Stimulated activated CD8-positive, alpha-beta memory T cell treated with anti-CD3 and anti-CD28 coated beads, Interleukin-7, amount 100 ng/mL, for 48 hours (primary cell): ENCODE measurements around the gene C16orf96.

Source experiments
- DNase-seq, 2 donors: peaks; one replicate each; pipeline ENCODE4 v3.0.0-alpha.2; 2020; ENCODE audit warnings: low read depth in 1 of 2; ENCODE audit errors: extremely low read depth in 1 of 2

Gene C16orf96

DNA sequence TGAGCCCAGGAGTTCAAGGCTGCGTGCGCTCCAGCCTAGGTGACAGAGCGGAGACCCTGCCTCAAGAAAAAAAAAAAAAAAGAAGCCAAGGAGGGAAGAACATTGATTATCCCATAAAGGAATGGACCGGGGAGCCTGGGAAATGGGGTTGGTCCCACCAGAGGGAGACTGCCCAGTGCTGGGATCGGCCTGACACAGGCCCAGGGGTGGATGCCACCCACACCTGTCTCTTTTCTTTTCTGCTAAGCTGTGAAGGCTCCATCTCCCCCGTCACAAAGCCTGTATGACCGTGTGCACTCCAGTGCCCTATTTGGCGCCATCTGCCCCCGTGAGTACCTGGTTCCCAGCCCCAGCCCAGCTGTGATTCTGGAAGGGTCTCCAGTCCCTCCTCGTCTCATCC, 42.9 kb downstream of the C16orf96 start:
- DNase-seq: no peak

DNA sequence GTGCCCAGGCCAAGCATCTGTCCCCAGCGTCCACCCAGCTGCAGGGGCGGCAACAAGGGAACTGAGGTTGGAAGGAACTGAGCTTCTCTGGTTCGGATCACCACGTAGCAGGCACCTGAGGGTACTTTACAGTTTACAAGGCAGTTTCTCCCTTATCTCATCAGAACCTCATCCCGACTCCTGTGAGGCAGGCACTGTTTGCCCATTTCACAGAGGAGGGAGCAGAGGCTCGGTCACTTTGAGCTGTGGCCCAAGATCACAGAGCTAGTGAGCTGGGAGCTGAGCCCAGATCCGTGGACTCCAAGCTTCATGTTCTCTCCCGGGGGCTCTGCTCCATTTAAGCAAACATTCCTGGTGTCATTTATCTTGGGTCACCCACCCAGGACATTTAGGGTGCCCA, 43.4 kb downstream of the C16orf96 start:
- DNase-seq: no peak

DNA sequence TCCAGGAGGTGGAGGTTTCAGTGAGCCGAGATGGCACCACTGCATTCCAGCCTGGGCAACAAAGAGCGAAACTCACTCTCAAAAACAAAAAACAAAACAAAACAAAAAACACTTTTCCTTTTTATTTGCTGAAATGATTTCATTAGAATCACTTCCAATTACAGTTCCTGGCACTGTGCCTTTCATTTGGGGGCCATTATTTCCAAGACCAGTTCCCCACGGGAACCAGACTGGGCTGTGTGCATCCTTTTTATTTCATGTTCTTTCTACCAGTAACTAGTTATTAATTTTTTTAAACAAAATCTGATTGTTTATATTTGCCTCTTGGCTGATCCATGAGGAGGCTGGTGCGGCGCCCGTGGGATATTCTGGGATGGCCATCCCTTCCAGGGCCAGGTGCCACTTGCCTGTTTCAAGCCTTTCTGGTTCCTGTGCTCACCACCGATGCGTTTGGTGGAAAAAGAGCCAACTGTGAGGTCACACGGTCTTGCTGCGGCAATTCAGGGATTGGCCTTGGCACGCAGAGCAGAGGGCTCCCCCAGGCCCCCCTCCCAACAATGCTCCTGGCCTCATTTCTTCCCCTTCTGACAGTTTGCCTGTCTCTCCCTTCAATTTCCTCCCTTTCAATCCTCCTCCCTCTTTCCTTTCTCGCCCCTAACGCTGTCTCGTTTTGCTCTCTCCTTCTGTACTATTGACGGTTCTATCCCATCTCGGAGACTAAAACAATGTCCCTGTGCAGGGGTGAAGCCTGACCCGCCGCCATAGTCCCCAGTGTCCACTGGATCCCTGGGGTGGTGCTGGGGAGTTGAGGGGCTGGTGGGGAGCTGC, 45.1 kb downstream of the C16orf96 start:
- DNase-seq: no peak

DNA sequence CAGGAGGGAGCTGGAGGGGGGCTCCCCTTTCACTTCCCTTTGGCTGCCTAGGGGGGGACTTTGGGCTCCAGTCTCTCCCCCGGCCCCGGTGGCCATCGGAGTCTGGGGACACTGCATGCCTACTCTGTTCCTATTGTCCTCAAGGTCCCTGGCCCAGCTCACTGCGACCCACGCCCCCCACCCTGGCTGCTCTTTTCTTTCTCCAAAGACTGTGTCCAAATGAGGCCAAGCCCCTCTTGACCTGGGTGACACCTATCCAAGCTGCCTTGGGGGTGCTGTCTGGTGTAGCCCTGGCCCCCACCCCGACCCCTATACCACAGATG, 45.7 kb downstream of the C16orf96 start:
- no peak for DNase-seq

DNA sequence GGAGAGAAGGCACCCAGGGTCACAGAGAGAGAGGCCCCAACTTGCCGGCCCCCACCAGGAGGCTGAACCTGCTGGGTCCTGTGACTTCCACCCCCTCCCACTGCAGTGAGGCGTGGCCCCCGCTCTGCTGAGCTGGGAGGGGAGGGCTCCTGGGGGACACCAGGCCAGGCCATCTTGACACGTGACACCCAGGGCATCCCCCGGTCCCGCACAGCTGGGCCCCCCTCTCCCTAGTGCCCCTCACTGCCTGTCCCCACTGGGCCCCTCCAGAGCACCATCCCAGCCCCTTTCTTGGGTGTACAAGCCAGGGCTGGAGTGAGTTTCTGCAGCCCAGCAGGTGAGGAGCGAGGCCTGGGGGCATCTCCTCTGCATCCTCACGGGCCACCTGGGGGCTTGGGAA, 46.2 kb downstream of the C16orf96 start:
- DNase-seq: no peak

DNA sequence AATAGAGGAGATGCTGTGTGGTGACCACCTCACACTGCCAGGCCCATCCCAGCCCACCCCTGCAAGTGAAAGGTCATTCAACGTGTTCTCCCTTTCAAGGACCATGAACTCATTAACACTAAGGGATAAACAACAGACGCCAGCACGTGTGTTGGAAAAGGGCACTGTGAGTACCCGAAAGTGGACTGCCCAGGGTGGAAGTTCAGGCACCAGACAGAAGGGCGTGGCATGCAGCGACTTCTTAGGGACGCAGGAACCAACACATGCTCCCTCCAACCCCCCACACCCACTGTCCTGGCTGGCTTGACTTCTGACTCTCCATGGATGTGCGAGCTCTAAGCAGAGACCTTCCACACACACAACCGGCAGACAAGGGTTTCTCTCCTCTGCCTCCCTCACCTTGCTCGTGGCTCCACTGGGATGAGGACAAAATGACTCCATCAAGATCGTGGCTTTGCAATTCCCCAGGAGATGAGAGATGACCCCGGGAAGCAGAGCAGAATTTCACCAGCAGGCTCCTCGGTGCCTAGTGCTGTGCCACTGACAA, 47.6 kb downstream of the C16orf96 start:
- no peak for DNase-seq

DNA sequence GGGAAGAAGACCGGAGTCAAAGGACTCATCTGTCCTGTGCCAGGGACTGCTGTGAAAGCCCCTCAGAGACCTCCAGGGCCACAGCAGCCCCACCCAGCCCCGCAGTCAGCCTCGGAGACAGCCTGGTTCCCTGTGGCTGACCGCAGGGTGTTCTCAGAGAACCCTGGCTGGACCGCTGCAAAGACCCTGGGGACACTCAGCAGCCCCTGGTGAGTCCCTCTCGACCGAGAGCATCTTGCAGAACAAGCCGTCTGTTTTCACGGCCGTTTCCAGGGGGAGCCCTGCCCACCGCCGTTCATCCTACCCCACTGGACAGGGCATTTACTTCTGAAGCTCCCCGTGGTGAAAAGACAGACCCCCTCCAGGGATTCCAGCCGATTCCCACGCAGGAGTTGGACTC, 48.3 kb downstream of the C16orf96 start:
- no peak for DNase-seq

DNA sequence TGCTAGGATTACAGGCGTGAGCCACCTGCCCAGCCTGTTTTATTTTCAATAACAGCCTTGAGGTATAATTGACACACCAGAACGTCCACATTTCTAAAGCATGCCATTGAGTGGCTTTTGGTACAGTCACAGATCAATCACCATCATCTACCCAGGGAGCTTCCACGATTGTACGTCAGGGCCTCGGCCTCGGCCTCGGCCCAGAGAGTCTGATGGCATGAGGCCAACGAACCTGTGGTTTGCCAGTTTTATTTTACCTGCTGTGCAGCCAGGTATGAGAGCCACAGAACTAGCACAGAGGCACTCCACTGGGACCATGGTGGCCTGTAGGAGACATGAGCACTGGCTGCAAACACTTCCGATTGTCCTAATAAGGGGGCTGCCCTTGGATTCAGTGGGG, 50.2 kb downstream of the C16orf96 start:
- DNase-seq: no peak

DNA sequence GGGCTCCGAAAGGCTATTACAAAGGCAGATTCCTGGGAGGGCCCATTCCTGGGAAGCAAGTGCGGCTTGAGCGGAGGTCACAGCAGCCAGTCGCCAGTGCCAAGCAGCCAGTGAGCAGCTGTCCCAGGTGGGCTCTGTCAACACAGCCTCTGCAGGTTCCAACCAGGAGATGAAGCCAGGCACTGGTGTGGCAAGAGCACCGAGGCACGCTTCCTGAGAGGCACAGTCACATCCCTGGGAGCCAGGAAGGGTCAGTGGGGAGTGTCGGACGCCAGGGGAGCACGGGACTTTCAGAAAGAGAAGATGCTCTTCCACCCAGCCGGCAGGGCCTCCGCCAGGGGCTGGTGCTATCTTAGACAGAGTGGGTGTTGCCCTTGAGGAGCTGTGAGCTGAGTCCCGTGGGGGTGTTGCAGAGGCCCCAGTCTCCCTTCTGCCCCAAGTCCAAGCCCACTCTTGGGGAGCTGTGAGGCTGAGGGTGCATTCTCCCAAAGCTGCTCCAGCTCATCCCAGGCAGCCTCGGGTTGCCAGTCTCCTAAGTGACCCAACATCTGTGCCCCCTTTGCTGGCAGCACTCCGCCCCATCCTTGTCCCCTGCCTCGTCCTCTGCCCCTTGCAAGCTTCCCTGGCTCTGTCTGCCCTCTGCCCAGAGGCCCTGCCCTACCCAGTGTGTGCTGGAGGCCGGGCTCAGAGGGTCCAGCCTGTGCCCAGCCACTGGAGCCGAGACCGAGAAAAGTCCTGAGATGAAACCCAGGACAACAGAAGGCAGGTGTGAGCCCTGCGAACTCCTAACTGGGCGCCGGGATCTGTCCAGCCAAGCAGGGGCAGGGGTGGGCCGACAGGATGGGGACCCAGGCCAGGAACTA, 51.9 kb downstream of the C16orf96 start:
- DNase-seq: no peak

DNA sequence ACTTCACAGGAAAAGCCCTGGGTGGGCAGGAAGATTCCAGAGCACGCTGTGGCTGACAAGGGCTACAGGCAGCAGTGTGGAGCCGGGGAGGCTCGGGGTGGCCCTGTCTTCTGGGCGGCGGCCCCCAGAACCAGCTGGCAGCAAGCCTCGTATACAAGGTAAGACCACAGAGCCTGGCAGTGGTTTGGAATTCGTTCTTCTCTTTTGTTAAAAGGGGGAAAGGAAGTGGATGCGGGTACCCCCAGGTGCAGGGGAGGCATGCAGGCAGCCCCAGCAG, 52.5 kb downstream of the C16orf96 start:
- no peak for DNase-seq

DNA sequence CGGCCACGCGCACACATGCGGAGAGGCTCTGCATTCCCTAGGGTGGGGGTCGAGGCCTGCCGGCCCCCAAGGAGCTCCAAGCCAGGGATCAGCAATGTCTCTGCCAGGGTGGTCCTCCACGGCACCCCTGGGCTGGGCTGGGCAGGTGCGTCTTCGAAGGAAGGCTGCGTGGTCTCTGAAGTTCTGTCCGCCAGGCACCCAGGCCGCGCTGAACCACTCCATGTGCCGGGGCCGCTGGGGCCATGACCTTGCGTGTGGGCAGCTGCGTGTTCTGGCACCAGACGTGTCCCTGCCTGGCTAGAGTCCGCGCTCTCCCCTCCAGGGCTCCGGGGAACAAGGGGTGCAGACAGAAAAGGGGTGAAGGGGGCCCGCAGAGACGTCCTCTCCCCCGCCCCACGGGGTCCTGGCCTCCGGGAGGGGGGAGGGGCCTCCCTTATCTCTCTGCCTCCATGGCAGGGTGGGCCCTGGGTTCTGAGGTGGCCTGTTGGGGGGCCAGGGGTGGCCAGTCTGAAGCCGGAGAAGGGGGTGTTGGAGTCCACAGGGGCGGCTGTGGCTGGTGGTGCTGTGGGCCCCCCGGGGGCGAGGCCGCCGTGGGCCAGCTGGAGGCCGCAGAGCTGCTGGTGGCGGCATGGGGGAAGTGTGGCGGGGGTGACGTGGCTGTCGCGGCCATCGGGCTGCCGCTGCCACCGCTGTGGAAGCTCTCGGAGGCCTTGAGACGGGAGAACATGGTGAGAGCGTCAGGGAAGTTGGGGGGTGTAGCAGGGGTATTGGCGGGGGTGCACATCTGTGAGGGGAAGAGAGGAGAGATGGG, 53.3 kb downstream of the C16orf96 start:
- no peak for DNase-seq

DNA sequence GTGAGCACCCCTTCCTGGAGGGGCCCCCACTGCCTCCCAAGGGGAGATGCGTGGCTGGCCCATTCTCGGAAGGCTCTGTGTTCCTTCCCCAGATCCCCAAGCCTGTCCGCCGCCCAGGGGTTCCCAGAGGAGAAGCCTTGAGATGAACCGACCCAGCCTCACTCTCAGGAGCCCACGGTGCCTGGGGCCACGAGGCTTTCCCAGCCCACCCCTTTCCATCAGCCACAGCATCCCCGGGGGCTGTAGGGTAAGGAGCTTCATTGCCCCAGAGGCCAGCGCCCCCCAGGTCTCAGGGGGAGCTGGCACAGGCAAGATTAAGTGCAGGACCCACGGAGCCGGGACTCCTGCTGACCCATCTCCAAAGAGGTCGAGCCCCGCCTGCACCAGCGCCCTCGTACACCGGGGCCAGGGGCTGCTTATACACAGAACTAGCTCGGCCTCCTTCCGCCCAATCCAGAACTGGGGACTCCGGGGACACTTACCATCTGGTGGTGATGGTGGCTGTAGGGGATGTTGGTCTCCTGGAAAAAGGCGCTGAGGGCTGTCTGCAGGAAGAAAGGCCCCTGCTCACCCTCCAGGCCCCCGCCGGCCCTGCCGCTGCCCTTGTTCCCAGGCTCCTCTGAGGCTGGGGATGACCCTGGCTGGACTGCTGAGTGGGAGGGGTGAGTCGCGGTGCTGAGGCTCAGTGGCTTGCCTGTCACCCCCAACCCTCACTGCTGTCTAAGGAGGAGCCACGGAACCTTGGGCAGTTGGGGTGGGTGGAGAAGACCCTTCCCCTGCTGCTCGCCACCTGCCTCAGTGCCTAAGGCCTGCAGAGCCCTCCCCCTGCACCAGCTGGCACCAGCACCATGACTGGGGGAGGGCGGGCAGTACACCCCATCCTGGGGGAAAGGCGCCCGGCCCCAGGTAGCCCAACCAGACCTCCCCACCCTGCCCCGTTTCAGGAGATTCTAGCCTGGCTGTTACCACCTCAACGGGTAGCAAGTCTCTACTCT, 54.2 kb downstream of the C16orf96 start:
- DNase-seq: no peak

DNA sequence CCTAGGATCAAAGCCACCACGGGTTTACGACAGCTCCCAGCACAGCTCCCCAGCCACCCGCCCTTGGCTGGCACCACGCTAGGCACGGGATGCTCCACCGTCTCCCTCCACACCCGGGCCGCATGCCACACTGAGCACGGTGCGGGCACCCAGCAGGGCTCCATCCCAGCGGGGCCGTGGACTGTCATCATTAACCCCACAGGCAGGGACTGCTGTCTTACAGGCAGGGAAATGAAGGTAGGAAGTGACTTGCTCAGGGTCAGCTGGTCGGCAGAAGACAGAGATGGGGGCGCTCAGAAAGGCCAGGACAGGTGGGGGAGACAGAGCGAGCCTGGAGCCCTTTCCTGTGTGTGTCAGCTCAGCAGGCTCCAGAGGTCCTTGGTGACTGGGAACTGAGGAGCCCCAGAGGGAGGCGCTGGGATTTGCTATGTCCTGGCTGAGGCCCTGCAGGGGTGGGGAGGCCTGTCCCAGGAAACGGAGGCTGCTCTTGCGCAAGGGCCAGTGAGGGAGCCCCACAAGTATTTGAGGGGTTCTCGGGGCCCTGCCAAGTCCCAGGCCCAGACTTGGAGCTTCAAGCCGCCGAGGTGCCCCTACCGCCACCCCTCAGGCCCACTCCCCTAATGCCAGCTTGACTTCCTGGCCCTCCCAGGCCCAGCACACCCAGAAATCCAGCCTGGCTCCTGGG, 55.3 kb downstream of the C16orf96 start:
- DNase-seq: no peak

DNA sequence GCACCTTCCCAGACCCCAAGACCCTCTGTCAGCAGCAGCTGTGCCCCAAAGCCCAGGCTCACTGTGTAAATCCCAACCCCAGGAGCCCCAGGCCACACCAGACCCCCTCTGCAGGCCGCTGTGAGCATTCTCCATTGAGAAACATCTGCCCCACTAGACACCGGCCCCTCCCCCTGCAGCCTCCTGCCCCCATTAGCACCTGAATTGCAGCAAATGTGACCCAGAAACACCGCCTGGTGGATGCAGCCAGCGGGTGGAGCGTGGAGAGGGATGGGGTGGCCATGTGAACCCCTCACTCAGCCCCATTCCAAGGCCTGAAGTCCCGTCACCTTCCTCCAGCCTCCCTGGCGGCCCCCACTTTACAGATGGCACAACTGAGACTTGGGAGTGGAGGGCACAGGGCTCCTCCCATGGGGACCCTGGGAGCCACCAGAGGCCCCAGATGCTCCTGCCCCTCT, 56.4 kb downstream of the C16orf96 start:
- DNase-seq: no peak

DNA sequence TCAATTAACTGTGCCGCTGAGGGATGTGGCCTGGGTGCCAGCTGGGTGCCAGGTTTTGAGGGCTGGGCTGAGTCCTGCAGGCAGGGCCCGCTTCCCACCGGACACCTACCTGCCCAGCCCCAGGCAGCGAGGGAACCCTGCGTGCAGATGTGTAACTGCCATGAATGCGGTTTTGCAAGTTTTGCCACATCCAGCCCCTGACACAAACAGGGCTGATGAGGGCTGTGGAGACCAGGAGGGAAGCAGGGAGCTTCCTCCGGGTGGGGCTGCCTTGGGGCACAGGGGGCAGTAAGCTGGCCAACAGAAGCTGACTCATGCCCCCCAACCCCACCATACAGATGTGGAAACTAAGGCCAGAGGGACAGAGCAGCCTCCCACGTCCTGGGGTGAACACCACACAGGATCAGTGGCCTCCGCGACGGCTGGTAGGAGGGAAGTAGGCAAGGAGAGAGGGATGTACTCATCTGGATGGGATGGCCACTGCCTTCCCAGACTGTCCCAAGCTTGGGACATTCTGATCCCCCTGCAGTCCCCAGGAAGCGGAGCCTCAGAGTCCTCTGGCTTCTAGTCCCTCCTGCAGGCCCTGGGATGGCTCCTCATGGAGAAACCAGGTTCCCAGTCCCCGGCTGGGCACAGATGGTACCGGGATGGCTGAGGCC, 57.0 kb downstream of the C16orf96 start:
- DNase-seq: no peak

DNA sequence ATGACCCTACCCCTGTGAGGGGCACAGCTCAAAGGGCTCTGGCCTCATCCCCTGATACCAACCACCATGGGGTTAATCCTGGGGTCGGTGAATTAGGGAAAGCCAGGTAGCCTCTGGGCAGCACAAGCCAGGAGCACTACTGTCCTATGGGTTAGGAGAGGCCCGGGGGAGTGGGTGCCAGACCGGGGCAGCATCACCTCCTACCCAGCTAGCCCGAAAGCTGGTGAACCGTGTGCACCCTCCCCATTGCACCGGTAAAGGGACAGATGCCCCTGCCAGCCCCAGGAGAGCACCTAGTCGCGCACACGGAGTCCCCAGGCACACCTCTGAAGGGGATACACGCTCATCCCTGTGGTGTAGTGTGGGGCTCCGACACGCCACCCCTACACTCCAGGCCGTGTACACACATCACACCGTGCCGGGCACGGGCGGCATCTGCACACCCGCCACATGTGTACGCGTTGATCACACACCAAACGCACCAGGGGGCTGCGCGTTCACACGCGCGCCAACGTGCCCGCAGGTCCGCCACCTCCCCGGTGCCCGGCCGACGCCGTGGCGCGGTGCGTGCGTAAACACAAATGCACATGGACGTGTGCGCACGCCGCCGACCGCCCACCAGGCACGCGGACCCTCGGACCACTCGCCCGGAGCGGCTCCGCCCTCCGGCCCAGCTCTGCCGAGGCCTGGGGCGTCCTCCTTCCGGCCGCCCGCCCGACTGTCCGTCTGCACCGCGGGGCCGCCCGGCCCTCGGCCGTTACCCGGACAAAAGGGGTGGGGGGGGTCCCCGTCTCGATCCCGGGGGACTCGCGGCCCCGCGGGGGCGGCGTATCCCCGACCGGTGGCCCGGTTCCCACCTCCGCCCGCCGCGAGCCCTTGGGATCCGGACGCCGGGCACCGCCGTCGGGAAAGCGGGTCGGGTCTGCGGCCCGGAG, 57.8 kb downstream of the C16orf96 start:
- peak in 1 of 2 donors; percentile 19 for DNase-seq

DNA sequence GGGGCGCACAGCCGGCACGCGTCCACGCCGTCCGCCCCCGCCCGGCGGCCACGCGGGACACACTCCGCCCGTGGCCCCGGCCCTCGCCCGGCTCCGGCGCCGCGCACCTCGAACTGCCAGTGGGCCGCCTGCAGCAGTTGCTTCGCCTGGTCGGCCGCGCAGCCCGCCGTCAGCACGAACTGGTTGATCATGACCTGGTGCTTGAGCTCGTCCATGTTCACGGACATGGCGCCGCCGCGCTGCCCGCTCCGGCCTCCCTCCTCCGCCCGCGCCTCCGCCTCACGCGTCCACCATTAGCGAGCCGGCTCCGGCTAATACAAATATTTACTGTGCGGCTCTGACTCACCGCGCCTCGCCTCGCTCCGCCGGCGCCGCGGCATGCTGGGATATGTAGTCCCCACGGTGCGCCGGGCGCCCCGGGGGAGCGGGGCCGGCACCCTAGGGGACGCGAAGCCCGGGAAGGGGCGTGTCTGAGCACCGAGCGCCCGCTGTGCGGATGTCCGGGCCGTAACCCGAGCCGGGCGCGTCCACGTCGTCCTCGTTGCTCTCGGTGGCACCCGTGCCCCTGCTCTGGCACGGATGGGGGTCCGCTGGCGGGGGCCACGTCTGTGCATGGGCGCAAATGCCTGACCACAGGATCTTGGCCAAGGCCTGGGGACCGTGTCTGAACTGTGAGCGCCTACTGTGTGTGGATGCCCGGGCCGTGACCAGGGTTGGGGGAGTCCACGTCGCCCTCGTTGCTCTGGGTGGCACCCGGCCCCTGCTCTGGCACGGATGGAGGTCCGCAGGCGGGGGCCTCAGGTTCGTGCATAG, 58.6 kb downstream of the C16orf96 start, which contains the start of gene UBALD1:
Gene UBALD1 (minus strand): TSS at position 318 of the 813 bp plus-strand sequence. CDS start 91 bp downstream, at position 227.
- peak; percentile 69 to 77 for DNase-seq
